ENCODE data around the gene CDK5RAP1. TPM values are rescaled to one million over a fixed set of nuclear protein-coding genes. Genes with fewer than 3 reads are reported as not detected.

The CDK5RAP1 gene
- total RNA-seq, 4 donors from 2014 or later, result 11.3 to 19.5 (median 16.9) TPM

DNA sequence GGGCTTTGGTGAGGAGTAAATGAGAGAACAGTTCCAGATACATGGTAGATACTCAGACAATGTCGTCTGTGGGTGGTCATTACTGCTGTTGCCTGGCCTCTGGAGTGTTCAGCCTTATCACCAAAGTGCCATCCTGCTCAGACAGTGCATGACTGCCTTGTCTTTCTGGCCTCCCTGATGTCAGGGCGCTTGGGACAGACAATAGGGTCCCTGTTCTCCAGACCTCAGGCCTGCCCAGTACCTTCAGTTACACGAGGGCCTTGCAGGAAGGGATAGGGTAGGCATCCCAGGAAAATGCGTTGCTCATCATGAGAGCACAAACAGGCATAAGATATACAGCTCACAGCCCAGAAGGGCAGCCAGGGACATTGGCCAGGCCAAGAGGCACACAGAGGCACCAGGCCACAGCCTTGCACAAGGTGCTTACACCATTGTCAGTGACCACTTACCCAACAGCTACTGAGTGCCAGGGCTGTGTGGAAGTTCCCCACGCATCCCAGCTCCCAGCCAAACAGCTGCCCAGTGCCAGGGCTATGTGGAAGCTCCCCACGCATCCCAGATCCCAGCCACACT, 90.9 kb downstream of the CDK5RAP1 start:
- WGBS, result 79% methylated on average over 5 of the region's 6 CpGs
- DNase-seq (ENCODE audit: extremely low spot score), result no peak
- Histone ChIP-seq H3K9me3 (no peaks in the 10 kb centered on the region), H3K36me3 (no peaks in the 10 kb centered on the region), H3K27ac (replicated peaks in 1 of 4) (no peak overlapping the region), H3K4me1 (no peaks in the 10 kb centered on the region), H3K4me3 (no peak overlapping the region), H3K27me3 (peaks cover 0 to 11% (median 0%) of the 10 kb centered on the region in 4 donors)
- intact Hi-C loops (cut with DNase I), result no loop called here
- no peak for TF ChIP-seq POLR2AphosphoS5 (IDR thresholded peaks at IDR 0.05)
- no peak for TF ChIP-seq POLR2A (IDR thresholded peaks at IDR 0.05; ENCODE audit: low read depth)

DNA sequence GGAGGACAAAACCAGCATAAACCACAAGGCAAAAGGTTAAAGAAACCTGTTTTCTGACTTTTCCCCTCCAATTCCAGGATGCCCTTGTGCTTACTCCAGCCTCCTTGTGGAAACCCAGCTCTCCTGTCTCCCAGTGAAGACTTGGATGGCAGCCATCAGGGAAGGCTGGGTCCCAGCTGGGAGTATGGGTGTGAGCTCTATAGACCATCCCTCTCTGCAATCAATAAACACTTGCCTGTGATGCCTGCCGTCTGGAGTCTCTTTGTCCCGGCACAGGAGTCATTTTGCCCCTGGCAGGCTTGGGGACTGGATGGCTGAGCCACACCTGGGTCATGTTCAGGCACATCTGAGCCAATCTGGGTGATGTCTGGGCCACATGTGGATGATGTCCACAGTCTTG, 91.7 kb downstream of the CDK5RAP1 start:
- Histone ChIP-seq H3K27me3 (peaks cover 0 to 7% (median 0%) of the 10 kb centered on the region in 4 donors), H3K4me1 (no peaks in the 10 kb centered on the region), H3K4me3 (no peak overlapping the region), H3K9me3 (no peaks in the 10 kb centered on the region), H3K27ac (replicated peaks in 1 of 4) (no peak overlapping the region), H3K36me3 (no peaks in the 10 kb centered on the region)
- intact Hi-C loops (cut with DNase I), result no loop called here
- TF ChIP-seq POLR2A (IDR thresholded peaks at IDR 0.05; ENCODE audit: low read depth), result no peak
- no peak for TF ChIP-seq POLR2AphosphoS5 (IDR thresholded peaks at IDR 0.05)
- no peak for TF ChIP-seq EP300 (IDR thresholded peaks at IDR 0.05)
- TF ChIP-seq, protein P1, sequence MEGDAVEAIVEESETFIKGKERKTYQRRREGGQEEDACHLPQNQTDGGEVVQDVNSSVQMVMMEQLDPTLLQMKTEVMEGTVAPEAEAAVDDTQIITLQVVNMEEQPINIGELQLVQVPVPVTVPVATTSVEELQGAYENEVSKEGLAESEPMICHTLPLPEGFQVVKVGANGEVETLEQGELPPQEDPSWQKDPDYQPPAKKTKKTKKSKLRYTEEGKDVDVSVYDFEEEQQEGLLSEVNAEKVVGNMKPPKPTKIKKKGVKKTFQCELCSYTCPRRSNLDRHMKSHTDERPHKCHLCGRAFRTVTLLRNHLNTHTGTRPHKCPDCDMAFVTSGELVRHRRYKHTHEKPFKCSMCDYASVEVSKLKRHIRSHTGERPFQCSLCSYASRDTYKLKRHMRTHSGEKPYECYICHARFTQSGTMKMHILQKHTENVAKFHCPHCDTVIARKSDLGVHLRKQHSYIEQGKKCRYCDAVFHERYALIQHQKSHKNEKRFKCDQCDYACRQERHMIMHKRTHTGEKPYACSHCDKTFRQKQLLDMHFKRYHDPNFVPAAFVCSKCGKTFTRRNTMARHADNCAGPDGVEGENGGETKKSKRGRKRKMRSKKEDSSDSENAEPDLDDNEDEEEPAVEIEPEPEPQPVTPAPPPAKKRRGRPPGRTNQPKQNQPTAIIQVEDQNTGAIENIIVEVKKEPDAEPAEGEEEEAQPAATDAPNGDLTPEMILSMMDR (IDR thresholded peaks at IDR 0.05), result no peak
- DNase-seq (ENCODE audit: extremely low spot score), result no peak
- WGBS, result 36% methylated on average over 2 of the region's 2 CpGs

Other genes starting within 250 kb of the CDK5RAP1 start
- 1 to 10 TPM in 1 of 4 donors, under 1 TPM in 2, not detected in 1; 0.33 to 1.7 (median 0.58) TPM for gene BPIFA2, start 233.4 kb downstream of the CDK5RAP1 start, total RNA-seq
- gene BPIFA3, start 184.2 kb downstream of the CDK5RAP1 start, total RNA-seq, result not detected
- gene BPIFA1, start 165.5 kb downstream of the CDK5RAP1 start, total RNA-seq, result not detected
- gene BPIFB1, start 118.3 kb downstream of the CDK5RAP1 start, total RNA-seq, result not detected
- gene SNTA1, start 42.2 kb upstream of the CDK5RAP1 start, total RNA-seq, result 10 to 100 TPM; 24.1 to 51.6 (median 42.3) TPM
- gene CBFA2T2, start 88.6 kb upstream of the CDK5RAP1 start, total RNA-seq, result 10 to 100 TPM; 11.3 to 17.7 (median 14.6) TPM

Measured in esophagus muscularis mucosa (tissue), 4 donors.